ENCODE measurements around the gene ROCK2. TPM values are rescaled to one million over a fixed set of nuclear protein-coding genes. Genes with fewer than 3 reads are reported as not detected.

Gene ROCK2
- total and polyA plus RNA-seq, 2 experiments from 2014 or later, result 34.5 to 59.6 TPM

- H3K36me3 ChIP-seq (replicated peaks; ENCODE audit: insufficient read depth, low read depth), result no peaks in the 10 kb centered on the region
- no peaks in the 10 kb centered on the region for H3K9me3 ChIP-seq (ENCODE audit: low read depth)
- H3K27me3 ChIP-seq, result no peaks in the 10 kb centered on the region
- H3K9me2 ChIP-seq (replicated peaks; ENCODE audit: insufficient read depth), result no peaks in the 10 kb centered on the region
- 77% methylated on average over 14 of the region's 14 CpGs for WGBS (ENCODE audit: low lambda C conversion rate, missing lambda C conversion rate)
- no peak overlapping the region for H3K4me2 ChIP-seq
- DNase-seq (ENCODE audit: low spot score), result no peak
- peaks cover 12% of the 10 kb centered on the region for H3K4me1 ChIP-seq (ENCODE audit: insufficient read depth)
- H3K79me2 ChIP-seq, result no peaks in the 10 kb centered on the region
- TF ChIP-seq EZH2 (IDR thresholded peaks at IDR 0.05; ENCODE audit: borderline replicate concordance) (no peak), EZH2phosphoT487 (IDR thresholded peaks at IDR 0.05; ENCODE audit: low read depth, severe bottlenecking, unreplicated experiment) (no peak), CTCF (IDR thresholded peaks at IDR 0.05; ENCODE audit: poor library complexity) (no peak)
- H3K4me3 ChIP-seq, result no peak overlapping the region
- H3K27ac ChIP-seq, result no peak overlapping the region
- no peak overlapping the region for H2AFZ ChIP-seq
- H4K20me1 ChIP-seq (ENCODE audit: insufficient read depth, poor library complexity, severe bottlenecking), result no peaks in the 10 kb centered on the region
Observed at GRCh38 chr2:11158916-11159573, 185.4 kb downstream of the ROCK2 start.

GRCh38 chr2:11157731-11158130 is 186.7 kb downstream of the ROCK2 start:
- Histone ChIP-seq H2AFZ (no peak overlapping the region), H3K9me2 (replicated peaks; ENCODE audit: insufficient read depth) (no peaks in the 10 kb centered on the region), H3K4me1 (ENCODE audit: insufficient read depth) (peaks cover 12% of the 10 kb centered on the region), H3K4me2 (no peak overlapping the region), H3K27me3 (no peaks in the 10 kb centered on the region), H3K27ac (no peak overlapping the region), H3K79me2 (no peaks in the 10 kb centered on the region), H4K20me1 (ENCODE audit: insufficient read depth, poor library complexity, severe bottlenecking) (no peaks in the 10 kb centered on the region), H3K9me3 (ENCODE audit: low read depth) (no peaks in the 10 kb centered on the region), H3K36me3 (replicated peaks; ENCODE audit: insufficient read depth, low read depth) (no peaks in the 10 kb centered on the region), H3K4me3 (no peak overlapping the region)
- 89% methylated on average over 4 of the region's 4 CpGs for WGBS (ENCODE audit: low lambda C conversion rate, missing lambda C conversion rate)
- no peak for TF ChIP-seq EZH2phosphoT487 (IDR thresholded peaks at IDR 0.05; ENCODE audit: low read depth, severe bottlenecking, unreplicated experiment)
- TF ChIP-seq CTCF (IDR thresholded peaks at IDR 0.05; ENCODE audit: poor library complexity), result no peak
- TF ChIP-seq EZH2 (IDR thresholded peaks at IDR 0.05; ENCODE audit: borderline replicate concordance), result no peak
- DNase-seq (ENCODE audit: low spot score), result no peak

GRCh38 chr2:11157296-11157695 is 187.1 kb downstream of the ROCK2 start:
- Histone ChIP-seq H3K79me2 (no peaks in the 10 kb centered on the region), H3K36me3 (replicated peaks; ENCODE audit: insufficient read depth, low read depth) (no peaks in the 10 kb centered on the region), H3K27ac (no peak overlapping the region), H3K4me1 (ENCODE audit: insufficient read depth) (peaks cover 12% of the 10 kb centered on the region), H3K4me3 (no peak overlapping the region), H3K9me3 (ENCODE audit: low read depth) (no peaks in the 10 kb centered on the region), H3K4me2 (no peak overlapping the region), H3K9me2 (replicated peaks; ENCODE audit: insufficient read depth) (no peaks in the 10 kb centered on the region), H3K27me3 (no peaks in the 10 kb centered on the region), H4K20me1 (ENCODE audit: insufficient read depth, poor library complexity, severe bottlenecking) (no peaks in the 10 kb centered on the region), H2AFZ (no peak overlapping the region)
- WGBS (ENCODE audit: low lambda C conversion rate, missing lambda C conversion rate), result 97% methylated on average over 6 of the region's 6 CpGs
- no peak for DNase-seq (ENCODE audit: low spot score)
- TF ChIP-seq EZH2 (IDR thresholded peaks at IDR 0.05; ENCODE audit: borderline replicate concordance) (no peak), CTCF (IDR thresholded peaks at IDR 0.05; ENCODE audit: poor library complexity) (no peak), EZH2phosphoT487 (IDR thresholded peaks at IDR 0.05; ENCODE audit: low read depth, severe bottlenecking, unreplicated experiment) (no peak)
